NAMALWA (cell line): ENCODE results near the gene SMTN.

Experiments
- DNase-seq: peaks from one replicate; pipeline ENCODE4 v3.0.0-alpha.2; 2015; ENCODE audit warnings: low spot score

SMTN gene

GRCh38 chr22:31104869-31105268, 23.8 kb downstream of the SMTN start:
- no peak for DNase-seq

- no peak for DNase-seq
Observed at GRCh38 chr22:31105282-31105929, 24.3 kb downstream of the SMTN start.

DNA sequence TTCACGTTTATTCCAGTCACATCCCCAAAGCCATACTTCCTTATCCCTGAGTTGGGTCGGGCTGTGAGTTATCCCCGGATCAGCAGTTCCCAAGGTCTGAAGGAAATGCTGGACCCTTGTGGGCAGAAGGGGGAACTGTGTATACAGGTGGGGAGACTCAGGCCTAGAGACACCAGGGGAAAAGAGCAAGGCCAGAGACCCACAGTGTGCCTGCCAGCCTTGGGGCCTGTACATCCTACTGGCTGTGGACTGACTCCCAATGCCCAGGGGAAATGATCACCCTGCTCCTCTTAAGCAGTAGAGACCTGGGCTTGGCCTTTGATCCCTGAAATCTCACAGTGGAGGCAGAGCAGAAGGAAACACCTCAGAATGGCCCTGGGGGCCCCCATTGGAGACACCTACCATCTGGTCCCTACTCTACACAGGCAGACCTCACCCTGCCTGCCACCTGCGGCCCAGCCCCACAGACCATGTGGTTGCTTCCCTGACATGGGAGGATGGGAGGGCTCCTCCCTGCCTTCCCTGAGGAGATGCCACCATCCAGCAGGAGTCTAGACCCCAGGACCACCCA, 25.0 kb downstream of the SMTN start:
- DNase-seq, result no peak

GRCh38 chr22:31106731-31107177, 25.6 kb downstream of the SMTN start:
- DNase-seq, result no peak

DNA sequence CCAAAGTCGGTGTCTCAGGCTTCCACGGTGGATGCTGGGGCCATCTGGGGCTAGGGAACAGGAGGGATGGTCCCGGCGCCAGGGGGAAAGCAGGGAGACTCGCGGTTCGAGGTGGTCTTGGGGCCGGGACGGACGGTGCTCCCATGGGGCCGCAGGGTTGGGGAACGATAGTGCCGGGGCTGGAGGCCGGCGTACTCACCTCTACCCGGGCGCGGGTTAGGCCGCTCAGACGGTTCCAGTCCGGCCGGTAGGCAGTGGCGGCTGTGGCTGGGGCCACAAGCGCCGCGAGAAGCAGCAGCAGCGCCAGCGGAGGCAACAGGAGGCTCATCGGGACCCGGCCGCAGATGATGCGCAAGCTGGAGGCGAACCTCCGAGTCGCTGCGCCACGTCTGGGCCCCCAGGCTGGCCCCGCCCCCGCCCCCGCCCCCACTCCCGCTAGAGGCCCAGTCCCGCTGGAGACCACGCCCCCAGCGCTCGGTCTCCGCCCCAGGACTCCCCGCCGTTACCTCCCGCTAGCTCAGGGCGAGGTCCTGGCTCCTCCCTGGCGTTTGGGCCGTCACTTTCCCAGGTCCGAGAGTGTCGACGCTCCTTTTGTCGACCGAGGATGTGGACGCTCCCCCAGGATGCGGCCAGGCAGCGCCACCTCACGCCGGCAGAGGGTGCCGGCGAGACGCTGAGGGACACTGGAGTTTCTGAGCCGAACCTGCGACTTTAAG, 26.2 kb downstream of the SMTN start, which contains the start of gene SELENOM:
Gene SELENOM (minus strand): TSS at position 391 of the 716 bp plus-strand sequence. CDS start 63 bp downstream, at position 328.
- DNase-seq, result peak; percentile 87

GRCh38 chr22:31107894-31108218, 26.7 kb downstream of the SMTN start:
- DNase-seq, result no peak

- DNase-seq, result peak; percentile 22
Observed at GRCh38 chr22:31112547-31113091, 31.5 kb downstream of the SMTN start.

- no peak for DNase-seq
Observed at GRCh38 chr22:31118046-31118820, 37.1 kb downstream of the SMTN start.

DNA sequence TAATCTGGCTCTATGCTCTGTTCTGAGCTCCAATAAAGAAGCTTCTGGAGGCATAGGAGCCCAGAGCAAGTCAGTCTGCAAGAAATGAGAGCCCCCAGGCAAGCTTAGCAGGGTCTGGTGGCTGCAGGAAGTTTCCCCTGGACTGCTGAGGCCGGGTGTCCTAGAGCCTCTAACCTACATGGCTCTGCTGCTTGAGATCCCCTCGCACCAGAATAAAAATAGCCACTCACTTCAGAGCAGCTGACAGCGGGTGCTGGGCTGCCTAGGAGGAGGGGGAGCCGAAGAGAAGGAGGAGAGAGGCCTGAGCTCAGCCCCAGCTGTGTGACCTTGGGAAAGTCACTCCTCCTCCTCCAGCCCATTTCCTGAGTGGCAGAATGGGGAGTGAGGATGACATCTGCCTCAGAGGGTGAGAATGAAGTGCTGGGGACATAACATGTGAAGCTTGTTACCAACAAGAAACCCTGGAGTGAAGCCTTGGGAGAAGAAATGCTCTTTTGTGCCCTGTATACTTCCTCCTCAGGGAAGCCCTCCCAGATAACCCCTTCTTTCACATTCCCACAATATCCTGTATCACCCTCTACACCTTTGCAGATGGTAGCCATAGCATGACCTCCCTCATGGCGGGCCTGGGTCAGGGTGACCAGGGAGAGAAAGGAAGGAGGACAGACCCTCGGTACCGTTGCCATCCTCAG, 38.1 kb downstream of the SMTN start:
- no peak for DNase-seq

- no peak for DNase-seq
Observed at GRCh38 chr22:31120230-31120629, 39.1 kb downstream of the SMTN start.

GRCh38 chr22:31120642-31121041, 39.5 kb downstream of the SMTN start:
- no peak for DNase-seq

DNA sequence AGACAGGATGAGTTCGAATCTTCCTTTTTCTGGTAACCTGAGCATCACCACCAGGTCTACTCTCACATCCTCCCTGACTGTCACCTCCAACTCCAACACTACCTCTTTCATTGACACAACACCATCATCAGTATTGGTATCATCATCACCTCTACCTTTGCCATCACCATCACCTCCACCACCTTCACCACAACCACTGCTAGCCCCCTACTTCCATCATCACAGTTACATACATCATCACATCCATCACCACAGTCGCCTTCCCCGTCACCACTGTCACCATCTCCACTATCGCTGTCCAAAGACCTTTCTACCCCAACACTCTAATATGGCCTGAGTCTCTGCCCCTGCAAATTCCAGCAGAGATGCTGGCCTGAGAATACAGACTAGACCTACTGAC, 40.3 kb downstream of the SMTN start:
- no peak for DNase-seq

DNA sequence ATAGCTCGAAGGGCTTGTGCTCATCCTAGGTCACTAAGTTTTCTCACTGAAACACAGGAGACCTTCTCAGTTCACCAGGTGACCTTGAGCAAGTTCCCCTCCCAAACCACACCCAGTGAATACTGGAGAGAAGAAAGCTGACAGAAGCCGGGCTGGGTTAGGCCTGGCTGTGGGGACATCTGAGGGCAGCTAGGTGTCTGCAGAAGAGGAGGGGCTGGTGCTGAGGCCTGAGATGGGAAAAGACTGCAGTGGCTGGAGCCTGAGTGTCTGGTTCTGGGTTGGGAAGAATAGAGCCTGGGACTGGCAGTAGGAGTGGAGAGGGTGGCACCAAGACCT, 41.0 kb downstream of the SMTN start:
- no peak for DNase-seq

DNA sequence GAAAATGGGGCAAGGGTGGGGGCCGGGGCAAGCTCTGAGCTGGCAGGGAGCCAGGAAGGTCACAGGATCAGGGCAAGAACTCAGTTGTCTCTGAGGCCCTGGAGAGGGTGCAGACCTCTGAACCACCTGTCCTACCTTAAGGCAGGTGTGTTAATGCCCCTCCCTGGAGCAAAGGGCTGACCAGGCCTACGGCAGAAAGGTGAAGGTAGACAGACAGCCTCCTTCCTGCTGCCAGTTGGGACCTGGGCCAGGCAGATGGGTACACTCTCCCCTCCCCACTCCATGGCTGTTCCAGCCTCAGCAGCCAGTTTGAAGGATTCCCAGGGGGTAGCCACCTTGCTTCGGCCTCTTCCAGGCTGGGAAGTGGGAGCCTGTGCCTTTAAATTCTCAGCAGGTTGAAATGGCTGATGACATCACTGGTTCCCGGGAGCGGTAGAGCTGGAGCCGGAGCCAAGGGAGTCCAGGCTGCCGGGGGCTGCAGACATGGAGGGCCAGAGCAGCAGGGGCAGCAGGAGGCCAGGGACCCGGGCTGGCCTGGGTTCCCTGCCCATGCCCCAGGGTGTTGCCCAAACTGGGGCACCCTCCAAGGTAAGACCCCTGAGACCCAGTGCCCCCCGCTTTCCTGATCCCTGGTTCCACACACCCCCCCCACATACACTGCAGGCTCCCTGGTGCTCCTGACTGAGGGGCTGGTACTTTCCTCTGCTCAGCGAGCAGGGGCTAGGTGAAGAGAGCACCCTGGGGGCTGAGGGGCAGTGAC, 41.6 kb downstream of the SMTN start, which contains the start of gene INPP5J:
Gene INPP5J (plus strand): TSS at position 435 of the 760 bp plus-strand sequence. CDS start 49 bp downstream, at position 484.
- no peak for DNase-seq

GRCh38 chr22:31123292-31123602, 42.1 kb downstream of the SMTN start:
- no peak for DNase-seq

DNA sequence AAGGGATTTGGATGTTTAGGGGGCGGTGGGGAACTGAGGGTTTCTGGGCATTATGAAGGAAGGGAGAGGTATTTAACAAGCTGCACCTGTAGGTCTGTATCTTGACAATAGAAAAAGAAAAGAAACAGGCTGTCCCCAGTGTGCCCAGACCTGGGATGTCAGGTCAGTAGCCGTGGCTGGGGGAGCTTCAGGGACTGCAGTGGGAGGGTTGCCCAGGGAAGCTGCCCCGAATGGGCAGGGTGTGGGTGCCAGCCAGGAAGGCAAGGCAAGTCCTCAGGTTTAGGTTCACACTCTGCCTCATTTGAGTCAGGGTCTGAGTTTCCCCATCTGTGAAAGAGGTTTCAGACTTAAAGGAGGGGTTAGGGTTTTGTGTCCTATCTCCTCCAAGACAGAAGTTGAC, 43.2 kb downstream of the SMTN start:
- DNase-seq, result no peak

GRCh38 chr22:31124811-31125465, 43.8 kb downstream of the SMTN start:
- DNase-seq, result no peak

- no peak for DNase-seq
Observed at GRCh38 chr22:31125521-31126117, 44.5 kb downstream of the SMTN start.

- no peak for DNase-seq
Observed at GRCh38 chr22:31126128-31126868, 45.2 kb downstream of the SMTN start.

- DNase-seq, result no peak
Observed at GRCh38 chr22:31126869-31127175, 45.7 kb downstream of the SMTN start.
